Endothelial cell of umbilical vein (primary cell): ENCODE data around the gene KRTAP2-1. TPM values are rescaled to one million over a fixed set of nuclear protein-coding genes. Genes with fewer than 3 reads are reported as not detected.

Experiments
- BruUV-seq: library from RNA; stranded (reverse); fragments of 400-500 nt; replicated peaks from 2 replicates; lab custom pipeline; 2021; lab: Mats Ljungman, UMichigan
- CTCF ChIA-PET: fragments of 300-600, 350-600 bp; sonication (Branson Sonifier 250); formaldehyde crosslinking; loops from one replicate; lab custom pipeline; 2021; ENCODE audit warnings: antibody characterized with exemption, inconsistent platforms; lab: Charles Lee
- POLR2A ChIA-PET: fragments of 300-600, 350-600 bp; sonication (Branson Sonifier 250); formaldehyde crosslinking; loops from one replicate; lab custom pipeline; 2021; ENCODE audit warnings: antibody characterized with exemption, inconsistent platforms; lab: Charles Lee
- DNase-seq: peaks from one replicate; pipeline ENCODE4 v3.0.0-alpha.2; 2011; ENCODE audit warnings: low read depth, low spot score
- FAIRE-seq: peaks from 2 replicates; lab custom pipeline; 2011; peaks lifted over from hg19 to GRCh38; lab: Jason Lieb, UNC
- H2AFZ ChIP-seq: 2 replicates; pipeline ENCODE4 v1.6.0; 2012; ENCODE audit warnings: low read depth, low read length, control low read depth, inconsistent platforms
- H3K27ac ChIP-seq: 2 replicates; pipeline ENCODE4 v1.5.1; 2011; ENCODE audit warnings: low read depth, mild to moderate bottlenecking, control low read depth, low read length, moderate library complexity; ENCODE audit not compliant: insufficient read depth
- H3K27me3 ChIP-seq, 2 experiments: 2 replicates each; pipeline versions ENCODE4 v1.6.0 to v1.6.1; 2011; ENCODE audit warnings: low read length in 2 of 2, mixed read lengths in 1 of 2; ENCODE audit not compliant: control insufficient read depth in 2 of 2, insufficient read depth in 2 of 2
- H3K36me3 ChIP-seq, 2 experiments: 2 replicates in 1 of 2; 3 replicates in 1 of 2; pipeline ENCODE4 v1.5.1; 2011; ENCODE audit warnings: low read length in 2 of 2, mild to moderate bottlenecking in 1 of 2, moderate library complexity in 1 of 2; ENCODE audit not compliant: control insufficient read depth in 2 of 2, insufficient read depth in 2 of 2; ENCODE audit errors: extremely low read depth in 1 of 2
- H3K4me1 ChIP-seq: 3 replicates; pipeline ENCODE4 v1.5.1; 2011; ENCODE audit warnings: mild to moderate bottlenecking, low read length; ENCODE audit not compliant: control insufficient read depth, insufficient read depth; ENCODE audit errors: extremely low read depth
- H3K4me2 ChIP-seq: 2 replicates; pipeline ENCODE4 v1.6.1; 2011; ENCODE audit warnings: low read length, control low read depth, mixed read lengths; ENCODE audit not compliant: insufficient read depth
- H3K4me3 ChIP-seq, 3 experiments: fragments of 200-600 bp in 1 of 3; sonication (generic), shearing (Covaris generic) in 1 of 3; replicated peaks in 1 of 3; 2 replicates each; pipeline ENCODE4 v1.5.1; 2011 to 2016; ENCODE audit warnings: control low read depth in 3 of 3, low read length in 3 of 3, mild to moderate bottlenecking in 2 of 3, inconsistent platforms in 1 of 3, low read depth in 1 of 3, moderate library complexity in 1 of 3; ENCODE audit not compliant: insufficient read depth in 1 of 3
- H3K79me2 ChIP-seq: 2 replicates; pipeline ENCODE4 v1.6.0; 2012; ENCODE audit warnings: low read length, inconsistent platforms; ENCODE audit not compliant: control insufficient read depth, insufficient read depth
- H3K9ac ChIP-seq: replicated peaks from 2 replicates; pipeline ENCODE3; 2011; ENCODE audit warnings: low read length, control low read depth; ENCODE audit not compliant: insufficient read depth; ENCODE audit errors: extremely low read depth
- H3K9me1 ChIP-seq: replicated peaks from 3 replicates; pipeline ENCODE4 v1.6.0; 2011; ENCODE audit warnings: mild to moderate bottlenecking, low read length; ENCODE audit not compliant: control insufficient read depth, insufficient read depth; ENCODE audit errors: extremely low read depth
- H3K9me3 ChIP-seq: replicated peaks from 2 replicates; pipeline ENCODE4 v1.5.1; 2012; ENCODE audit warnings: low read length, inconsistent platforms; ENCODE audit not compliant: control insufficient read depth, insufficient read depth
- H4K20me1 ChIP-seq: replicated peaks from 2 replicates; pipeline ENCODE3; 2011; ENCODE audit warnings: mild to moderate bottlenecking, low read length; ENCODE audit not compliant: control insufficient read depth, insufficient read depth; ENCODE audit errors: extremely low read depth
- EZH2 ChIP-seq: IDR thresholded peaks from 2 replicates; pipeline ENCODE4 v1.6.1; 2012; ENCODE audit warnings: borderline replicate concordance, low read depth, mild to moderate bottlenecking, moderate library complexity, low read length, inconsistent platforms; ENCODE audit not compliant: severe bottlenecking
- FOS ChIP-seq: IDR thresholded peaks from 2 replicates; pipeline ENCODE4 v1.6.1; 2011; ENCODE audit warnings: mild to moderate bottlenecking, low read length, moderate library complexity, borderline replicate concordance; ENCODE audit not compliant: insufficient read depth
- GATA2 ChIP-seq: IDR thresholded peaks from 2 replicates; pipeline ENCODE4 v1.7.0; 2011; ENCODE audit warnings: low read depth, mild to moderate bottlenecking, moderate library complexity, mixed read lengths, low read length; ENCODE audit not compliant: insufficient read length, insufficient read depth
- JUN ChIP-seq: IDR thresholded peaks from 2 replicates; pipeline ENCODE4 v1.6.1; 2011; ENCODE audit warnings: borderline replicate concordance, low read depth; ENCODE audit not compliant: insufficient read length, insufficient read depth
- MAX ChIP-seq: IDR thresholded peaks from 2 replicates; pipeline ENCODE4 v1.6.1; 2011; ENCODE audit not compliant: insufficient read depth, insufficient read length
- MYC ChIP-seq: IDR thresholded peaks from one replicate; pipeline ENCODE4 v1.6.1; 2011; ENCODE audit warnings: mild to moderate bottlenecking, low read depth, low read length
- POLR2A ChIP-seq: IDR thresholded peaks from 2 replicates; pipeline ENCODE4 v1.6.1; 2012; ENCODE audit warnings: low read depth, mild to moderate bottlenecking, control low read depth, low read length
- POLR2AphosphoS5 ChIP-seq: IDR thresholded peaks from 2 replicates; pipeline ENCODE4 v1.6.1; 2012; ENCODE audit warnings: low read depth, mild to moderate bottlenecking, control low read depth, low read length, moderate library complexity; ENCODE audit not compliant: insufficient read depth
- dilution Hi-C: fragments of 300-500 bp; cut with MboI; formaldehyde crosslinking; loops from one replicate; pipeline ENCODE4 v1.15.0; 2019; ENCODE audit warnings: low sequenced_read_pairs; ENCODE audit not compliant: extremely low pct_ligation_motif_present
- intact Hi-C: fragments of 100-400 bp; cut with micrococcal nuclease; formaldehyde crosslinking; loops from one replicate; pipeline ENCODE4 v1.10.0; 2022
- polyA plus RNA-seq, 4 experiments: library from polyadenylated mRNA; depleted of rRNA in 3 of 4; stranded (reverse) in 3 of 4; unstranded in 1 of 4; fragments of >200 nt; gene quantifications; 2 replicates each; pipeline versions ENCODE4 v1.2.1 to v1.2.3, GENCODE V29; 2011 to 2012; ENCODE audit warnings: missing spikeins in 1 of 4
- total RNA-seq: library from RNA; stranded (reverse); gene quantifications from 2 replicates; pipeline ENCODE4 v1.2.3, GENCODE V29; 2021
- TF ChIP-seq, protein P1 (sequence below), 2 donors: IDR thresholded peaks; 1 replicate in 1 of 2; 2 replicates in 1 of 2; pipeline ENCODE4 v1.5.1; 2011; ENCODE audit warnings: low read length in 2 of 2, mild to moderate bottlenecking in 2 of 2, moderate library complexity in 2 of 2, control low read depth in 1 of 2, inconsistent platforms in 1 of 2, low read depth in 1 of 2; ENCODE audit not compliant: insufficient read depth in 1 of 2; ENCODE audit errors: extremely low read depth in 1 of 2

Gene KRTAP2-1
- total and polyA plus RNA-seq, 2 donors (not counting 3 experiments of a cell fraction or from before 2014, with no cell fraction given): not detected

GRCh38 chr17:41061964-41062363 lies 14.8 kb upstream of the KRTAP2-1 start:
- H3K27me3 ChIP-seq: peaks cover 6 to 12% of the 10 kb centered on the region in 2 experiments
- no peaks in the 10 kb centered on the region for H3K79me2 ChIP-seq
- intact Hi-C loops: no loop called here
- ChIA-PET CTCF (interaction anchor here (1.5 kb wide), 1 partner anchor 153 kb away, joined by 3 read pairs; no protein-coding TSS in a partner anchor), POLR2A (no interaction called here)
- TF ChIP-seq JUN (no peak), EZH2 (no peak), POLR2A (no peak), POLR2AphosphoS5 (no peak), MYC (no peak), MAX (no peak), GATA2 (no peak), FOS (no peak)
- TF ChIP-seq, protein P1, sequence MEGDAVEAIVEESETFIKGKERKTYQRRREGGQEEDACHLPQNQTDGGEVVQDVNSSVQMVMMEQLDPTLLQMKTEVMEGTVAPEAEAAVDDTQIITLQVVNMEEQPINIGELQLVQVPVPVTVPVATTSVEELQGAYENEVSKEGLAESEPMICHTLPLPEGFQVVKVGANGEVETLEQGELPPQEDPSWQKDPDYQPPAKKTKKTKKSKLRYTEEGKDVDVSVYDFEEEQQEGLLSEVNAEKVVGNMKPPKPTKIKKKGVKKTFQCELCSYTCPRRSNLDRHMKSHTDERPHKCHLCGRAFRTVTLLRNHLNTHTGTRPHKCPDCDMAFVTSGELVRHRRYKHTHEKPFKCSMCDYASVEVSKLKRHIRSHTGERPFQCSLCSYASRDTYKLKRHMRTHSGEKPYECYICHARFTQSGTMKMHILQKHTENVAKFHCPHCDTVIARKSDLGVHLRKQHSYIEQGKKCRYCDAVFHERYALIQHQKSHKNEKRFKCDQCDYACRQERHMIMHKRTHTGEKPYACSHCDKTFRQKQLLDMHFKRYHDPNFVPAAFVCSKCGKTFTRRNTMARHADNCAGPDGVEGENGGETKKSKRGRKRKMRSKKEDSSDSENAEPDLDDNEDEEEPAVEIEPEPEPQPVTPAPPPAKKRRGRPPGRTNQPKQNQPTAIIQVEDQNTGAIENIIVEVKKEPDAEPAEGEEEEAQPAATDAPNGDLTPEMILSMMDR (IDR thresholded peaks at IDR 0.05; ENCODE audit: extremely low read depth in 1 of 2, insufficient read depth in 1 of 2, low read depth in 1 of 2, low read length in 2 of 2): no peak
- no peak overlapping the region for H3K27ac ChIP-seq
- FAIRE-seq: no peak
- H3K4me1 ChIP-seq: no peaks in the 10 kb centered on the region
- H3K9me3 ChIP-seq: no peaks in the 10 kb centered on the region
- DNase-seq: no peak
- H3K4me2 ChIP-seq: no peak overlapping the region
- dilution Hi-C loops: no loop called here
- H3K36me3 ChIP-seq: no peaks in the 10 kb centered on the region
- H3K4me3 ChIP-seq: no peak overlapping the region
- no peaks in the 10 kb centered on the region for H3K9me1 ChIP-seq
- H3K9ac ChIP-seq: no peak overlapping the region
- no TSS peak for BruUV-seq
- H2AFZ ChIP-seq: no peak overlapping the region
- no peaks in the 10 kb centered on the region for H4K20me1 ChIP-seq
